Epidermal melanocyte (primary cell): ENCODE data around the gene CPNE1.
"Not testable (repeated sequence)": the region's sequence is repeated elsewhere in the genome, so short reads cannot be mapped to it uniquely, and the experiment has no call there.

ENCODE experiments used
- DNase-seq: peaks from one replicate; pipeline ENCODE4 v3.0.0; 2011; ENCODE audit warnings: low spot score; ENCODE audit not compliant: insufficient read length

CPNE1 gene

DNA sequence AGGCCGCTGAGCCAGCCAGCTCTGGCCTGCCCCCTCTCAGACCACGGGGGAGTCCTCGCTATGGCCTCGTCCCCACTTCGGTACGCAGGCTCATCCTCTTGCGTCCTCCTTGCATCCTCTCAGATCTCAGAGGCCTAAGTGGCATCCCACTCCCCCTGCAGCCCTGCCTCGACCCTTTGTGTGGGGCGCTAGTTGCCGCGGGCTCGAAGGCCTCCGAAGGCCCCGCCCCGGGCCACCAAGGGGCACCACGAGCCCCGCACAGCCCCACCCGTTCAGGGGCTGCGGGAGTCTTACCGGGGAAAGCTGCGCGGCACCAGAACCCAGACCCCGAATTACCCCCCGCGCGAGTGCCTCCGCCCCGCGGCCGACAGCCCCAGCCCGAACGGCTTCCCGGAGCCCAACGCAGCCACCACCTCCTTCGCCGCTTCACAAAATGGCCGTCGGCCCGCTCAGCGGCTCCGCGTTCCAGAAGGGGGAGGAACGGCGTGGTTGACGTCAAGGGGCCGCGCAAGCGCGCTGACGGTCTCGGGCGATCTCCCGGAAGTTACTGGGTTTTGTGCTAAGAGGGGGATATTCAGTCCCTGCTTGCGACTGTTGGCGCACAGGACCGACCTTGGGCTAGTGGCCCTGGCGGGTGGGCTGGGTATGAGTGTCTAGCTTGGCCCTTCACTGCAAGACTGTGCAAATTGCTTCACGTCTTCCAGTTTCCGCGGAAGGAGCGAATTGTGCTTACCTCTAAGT, at the start of gene CPNE1, which contains the start of gene RBM12:
Gene CPNE1, minus strand, starts transcription at position 435 of the 741 bp plus-strand sequence. CDS start 31,977 bp downstream, outside the sequence.
Gene RBM12, minus strand, starts transcription at position 435 of the 741 bp plus-strand sequence. CDS start 9,578 bp downstream, outside the sequence.
- peak; percentile 97 for DNase-seq

DNA sequence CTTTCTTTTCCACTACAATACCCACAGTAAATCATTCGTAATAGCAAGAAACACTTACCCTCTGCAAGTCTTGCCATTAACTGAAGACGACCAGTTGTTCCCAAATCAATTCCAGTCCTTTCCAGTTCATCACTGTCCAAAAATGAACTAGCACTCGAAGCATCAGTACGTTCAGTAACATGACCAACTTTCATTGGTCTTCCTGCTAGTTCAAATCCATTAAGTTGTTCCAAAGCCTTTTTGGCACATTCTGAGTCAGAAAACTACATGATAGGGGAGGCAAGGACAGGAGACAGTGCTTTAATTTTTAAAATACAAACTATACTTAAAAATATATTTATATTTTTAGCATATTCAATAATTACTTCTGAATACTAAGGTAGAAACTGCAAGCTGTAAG, 49.4 kb upstream of the CPNE1 start:
- no peak for DNase-seq

DNA sequence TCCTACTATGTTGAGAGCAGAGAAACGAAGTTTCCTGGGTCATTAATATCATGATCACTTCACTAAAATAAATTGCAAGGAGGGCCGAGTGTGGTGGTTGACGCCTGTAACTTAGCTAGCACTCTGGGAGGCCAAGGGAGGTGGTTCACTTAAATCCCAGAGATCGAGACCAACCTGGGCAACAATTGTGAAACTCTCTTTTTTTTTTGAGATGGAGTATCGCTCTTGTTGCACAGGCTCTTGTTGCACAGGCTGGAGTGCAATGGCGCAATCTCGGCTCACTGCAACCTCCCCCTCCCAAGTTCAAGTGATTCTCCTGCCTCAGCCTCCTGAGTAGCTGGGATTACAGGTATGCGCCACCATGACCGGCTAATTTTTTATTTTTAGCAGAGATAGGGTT, 48.4 kb upstream of the CPNE1 start:
- not testable (repeated sequence) for DNase-seq

DNA sequence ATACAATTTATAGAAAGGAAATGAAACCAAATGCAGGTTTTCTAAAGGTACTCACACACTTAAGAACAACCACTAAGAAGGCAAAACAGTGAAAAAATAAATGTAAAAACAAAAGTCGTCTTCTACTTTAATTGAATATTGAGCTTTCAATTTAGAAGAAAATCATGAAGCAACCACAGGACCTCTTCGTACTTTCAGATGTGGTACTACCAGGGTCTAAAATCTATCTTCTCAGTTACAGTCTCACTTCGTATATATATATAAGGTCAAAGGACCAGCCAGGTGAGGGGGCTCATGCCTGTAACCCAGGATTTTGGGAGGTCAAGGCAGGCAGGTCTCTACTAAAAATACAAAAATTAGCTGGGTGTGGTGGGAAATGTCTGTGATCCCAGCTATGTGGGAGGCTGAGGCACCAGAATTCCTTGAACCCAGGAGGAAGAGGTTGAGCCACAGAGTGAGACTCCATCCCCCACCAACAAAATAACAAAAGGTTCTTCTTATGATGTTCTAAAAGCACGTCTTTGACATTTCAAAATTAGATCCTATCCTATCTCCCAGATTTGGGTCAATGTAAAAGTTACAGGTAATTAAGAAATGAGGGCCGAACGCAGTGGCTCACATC, 47.0 kb upstream of the CPNE1 start:
- no peak for DNase-seq

DNA sequence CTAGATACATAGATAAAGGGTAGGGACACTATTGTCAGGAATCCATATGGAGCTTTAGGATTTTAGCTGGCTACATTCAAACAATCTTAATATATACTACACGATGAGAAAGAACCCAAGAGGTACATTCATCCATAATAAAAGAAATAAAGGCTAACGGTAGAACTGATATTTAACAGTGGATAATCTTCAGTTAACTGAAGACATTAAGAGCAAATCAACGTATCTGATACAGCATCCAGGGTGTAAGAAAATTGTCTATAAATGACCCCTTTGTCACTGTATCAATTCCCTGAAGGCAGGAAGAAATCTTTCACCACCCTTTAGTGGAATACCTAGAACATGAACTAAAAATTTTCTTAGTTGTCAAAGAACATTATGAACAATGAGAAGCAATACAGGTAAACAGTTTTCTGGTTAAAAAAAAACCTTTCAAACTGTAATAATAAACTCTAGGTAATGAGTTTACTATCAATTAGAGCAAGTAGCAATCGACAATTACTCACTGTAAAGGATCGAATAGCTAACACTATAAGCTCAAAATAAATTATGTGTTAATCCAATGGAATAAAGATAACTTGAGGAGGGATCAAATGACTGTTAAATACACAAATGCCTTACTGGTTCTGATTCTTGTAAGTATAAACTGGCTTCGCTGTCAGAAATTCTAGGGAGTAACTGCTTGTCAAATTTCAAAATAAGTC, 46.3 kb upstream of the CPNE1 start:
- no peak for DNase-seq

DNA sequence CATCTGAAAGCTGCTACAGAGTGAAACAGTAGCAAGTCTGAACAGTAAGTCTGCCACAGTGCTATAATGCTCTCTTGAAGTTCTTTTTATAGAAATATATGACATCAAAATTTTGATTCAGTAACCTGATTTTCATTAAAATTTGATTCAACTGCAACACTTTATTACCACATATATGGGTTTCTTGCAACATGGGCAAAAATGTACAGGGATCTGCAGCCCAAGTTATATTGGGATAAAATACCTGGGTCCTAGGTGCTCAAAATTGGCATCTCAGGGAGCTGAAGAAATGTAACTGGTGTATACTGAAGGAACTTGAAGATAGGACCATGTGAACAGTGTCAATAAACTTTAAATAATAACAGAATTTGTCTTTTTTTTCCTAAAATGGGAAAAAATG, 45.3 kb upstream of the CPNE1 start:
- no peak for DNase-seq

DNA sequence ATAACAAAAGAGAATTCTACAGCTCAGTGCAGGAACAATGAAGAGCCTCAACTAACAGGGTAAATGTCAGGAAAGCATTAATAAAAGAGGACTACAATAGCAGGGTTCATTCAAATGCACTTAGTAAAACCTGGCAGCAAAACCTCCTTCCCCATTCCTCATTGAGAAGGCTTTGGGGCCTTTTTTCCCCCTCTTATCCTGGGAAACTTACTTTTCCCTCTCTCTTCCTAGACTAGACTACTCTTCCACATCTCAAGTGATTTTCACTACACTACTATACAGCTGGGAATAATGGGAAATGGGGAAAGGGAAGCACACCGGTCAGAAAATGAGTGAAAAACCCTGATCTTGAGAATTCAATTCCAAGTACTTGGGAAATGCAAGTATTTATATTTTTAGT, 44.6 kb upstream of the CPNE1 start:
- no peak for DNase-seq

DNA sequence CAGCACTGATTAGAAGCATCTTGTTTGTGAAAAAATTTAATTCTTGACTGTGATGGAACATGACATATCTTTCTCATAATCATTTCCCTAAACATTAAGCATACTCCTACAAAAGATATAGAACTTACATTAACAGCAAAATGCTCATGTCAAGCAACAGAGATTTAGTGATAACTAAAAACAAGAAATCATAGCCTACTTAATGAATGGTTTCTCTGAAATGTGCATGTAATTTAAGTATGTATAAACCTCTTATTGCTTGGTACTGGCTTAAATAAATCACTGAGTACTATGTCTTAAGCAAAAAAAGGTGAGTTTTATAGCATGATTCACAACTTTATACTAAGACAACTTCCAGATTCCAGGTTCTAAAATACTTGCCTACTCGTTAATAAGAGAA, 43.8 kb upstream of the CPNE1 start:
- DNase-seq: no peak

DNA sequence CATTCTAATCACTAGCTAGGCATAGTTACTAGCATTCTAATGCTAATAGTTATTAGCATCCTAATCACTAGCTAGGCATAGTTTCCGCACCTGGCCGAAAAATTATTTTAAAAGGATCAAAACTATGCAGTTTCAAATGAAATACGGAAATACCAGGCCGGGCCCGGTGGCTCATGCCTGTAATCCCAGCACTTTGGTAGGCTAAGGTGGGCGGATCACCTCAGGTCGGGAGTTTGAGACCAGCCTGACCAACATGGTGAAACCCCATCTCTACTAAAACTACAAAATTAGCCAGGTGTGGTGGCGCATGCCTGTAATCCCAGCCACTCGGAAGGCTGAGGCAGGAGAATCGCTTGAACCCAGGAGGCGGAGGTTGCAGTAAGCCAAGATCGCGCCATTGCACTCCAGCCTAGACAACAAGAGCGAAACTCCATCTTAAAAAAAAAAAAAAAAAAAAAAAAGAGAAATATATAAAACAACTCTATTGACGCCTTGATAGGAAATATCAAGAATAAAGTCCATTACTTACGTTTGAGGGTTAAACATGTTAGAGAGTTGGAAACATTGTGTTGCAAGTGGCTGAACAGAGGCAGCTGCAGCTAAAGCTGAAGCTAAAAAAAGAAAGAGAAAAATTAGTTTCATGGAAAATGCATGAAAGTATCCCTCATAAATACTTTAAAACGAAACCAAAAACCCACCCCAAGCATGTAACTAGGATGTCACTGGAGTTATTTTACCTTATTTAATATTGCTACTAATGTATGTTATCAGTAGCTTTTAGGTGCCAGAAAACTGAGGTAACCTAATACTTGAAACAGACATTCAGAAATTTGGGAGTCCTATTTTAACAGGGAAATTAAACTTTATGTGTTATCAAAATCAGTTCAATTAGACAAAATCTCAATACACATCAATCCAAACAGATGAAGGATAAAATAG, 42.2 kb upstream of the CPNE1 start:
- not testable (repeated sequence) for DNase-seq

DNA sequence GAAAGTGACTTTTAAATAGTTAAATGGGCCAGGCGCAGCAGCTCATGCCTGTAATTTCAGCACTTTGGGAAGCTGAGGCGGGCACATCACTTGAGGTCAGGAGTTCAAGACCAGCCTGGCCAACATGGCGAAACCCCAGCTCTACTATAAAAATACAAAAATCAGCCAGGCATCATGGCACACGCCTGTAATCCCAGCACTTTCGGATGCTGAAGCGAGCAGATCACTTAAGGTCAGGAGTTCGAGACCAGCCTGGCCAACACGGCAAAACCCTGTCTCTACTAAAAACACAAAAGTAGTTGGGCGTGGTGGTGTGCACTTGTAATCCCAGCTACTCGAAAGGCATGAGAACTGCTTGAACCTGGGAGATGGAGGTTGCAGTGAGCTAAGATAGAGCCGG, 41.2 kb upstream of the CPNE1 start:
- not testable (repeated sequence) for DNase-seq

DNA sequence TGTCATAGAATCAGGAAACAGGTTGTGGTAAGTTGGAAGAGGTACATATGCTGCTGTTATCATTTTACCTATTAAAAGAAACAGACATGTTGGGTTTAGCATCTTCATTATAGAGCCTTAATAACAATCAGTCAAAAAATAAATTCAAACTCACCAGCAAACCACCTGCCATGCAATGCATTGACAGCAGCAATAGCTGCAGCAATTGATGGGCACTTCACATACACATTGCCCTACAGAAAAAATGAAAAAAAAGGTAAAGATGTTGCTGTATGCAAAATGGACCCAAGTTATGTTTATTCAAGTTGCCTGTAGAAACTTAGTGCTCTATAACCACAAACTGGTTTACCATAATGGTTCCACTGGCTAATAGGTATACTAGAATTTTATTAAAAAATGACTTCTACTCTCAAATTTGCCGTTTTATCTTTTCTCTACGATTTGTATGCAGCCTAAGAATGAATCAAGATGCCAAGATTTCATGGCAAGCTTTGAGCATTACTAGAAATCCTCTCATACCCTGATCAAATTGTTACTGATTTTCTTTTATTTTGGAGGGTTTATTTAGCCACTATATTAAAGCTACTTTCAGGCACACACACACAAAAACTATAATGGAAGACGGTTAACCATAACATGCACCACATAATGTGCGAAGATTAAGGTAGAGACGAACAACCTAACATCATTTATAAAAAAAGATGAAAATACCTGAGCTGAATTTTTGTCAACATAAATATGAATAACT, 40.0 kb upstream of the CPNE1 start:
- DNase-seq: no peak

DNA sequence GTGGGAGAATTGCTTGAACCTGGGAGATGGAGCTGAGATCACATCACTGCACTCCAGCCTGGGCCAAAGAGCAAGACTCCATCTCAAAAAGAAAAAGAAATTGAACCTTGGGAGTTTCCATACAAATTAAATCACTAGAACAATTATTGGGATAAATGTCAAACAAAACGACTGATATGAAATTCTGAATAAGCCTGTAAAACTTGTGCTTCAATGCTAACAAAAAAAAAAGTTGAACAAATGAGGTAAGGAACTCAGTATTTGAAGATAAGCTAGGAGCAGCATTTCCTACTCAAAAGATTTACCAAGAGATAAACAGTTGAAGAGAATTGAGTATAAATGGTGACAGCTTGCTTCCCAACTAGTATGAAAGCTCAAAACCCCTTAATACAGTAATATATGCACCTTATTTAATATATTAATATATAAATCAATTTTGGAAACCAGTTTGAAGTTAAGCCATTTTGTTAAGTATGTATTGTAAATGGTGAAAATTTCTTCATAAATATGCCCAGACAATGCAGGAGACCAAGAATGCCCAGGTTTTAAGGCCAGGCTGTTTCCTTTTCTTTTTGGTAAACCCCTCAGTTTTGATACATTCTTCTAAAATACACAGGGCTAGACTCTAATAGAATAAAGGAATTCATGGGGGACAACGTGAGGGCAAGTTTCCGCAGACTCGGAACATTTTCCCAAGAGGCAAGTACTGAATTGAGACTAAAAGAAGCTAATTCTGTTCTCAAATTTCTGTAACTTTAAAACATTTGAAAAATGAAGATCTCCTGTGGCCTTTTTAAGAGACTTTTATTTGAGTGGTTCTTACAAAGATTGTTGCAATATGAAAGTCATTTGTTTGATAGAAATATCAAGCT, 38.4 kb upstream of the CPNE1 start:
- no peak for DNase-seq

DNA sequence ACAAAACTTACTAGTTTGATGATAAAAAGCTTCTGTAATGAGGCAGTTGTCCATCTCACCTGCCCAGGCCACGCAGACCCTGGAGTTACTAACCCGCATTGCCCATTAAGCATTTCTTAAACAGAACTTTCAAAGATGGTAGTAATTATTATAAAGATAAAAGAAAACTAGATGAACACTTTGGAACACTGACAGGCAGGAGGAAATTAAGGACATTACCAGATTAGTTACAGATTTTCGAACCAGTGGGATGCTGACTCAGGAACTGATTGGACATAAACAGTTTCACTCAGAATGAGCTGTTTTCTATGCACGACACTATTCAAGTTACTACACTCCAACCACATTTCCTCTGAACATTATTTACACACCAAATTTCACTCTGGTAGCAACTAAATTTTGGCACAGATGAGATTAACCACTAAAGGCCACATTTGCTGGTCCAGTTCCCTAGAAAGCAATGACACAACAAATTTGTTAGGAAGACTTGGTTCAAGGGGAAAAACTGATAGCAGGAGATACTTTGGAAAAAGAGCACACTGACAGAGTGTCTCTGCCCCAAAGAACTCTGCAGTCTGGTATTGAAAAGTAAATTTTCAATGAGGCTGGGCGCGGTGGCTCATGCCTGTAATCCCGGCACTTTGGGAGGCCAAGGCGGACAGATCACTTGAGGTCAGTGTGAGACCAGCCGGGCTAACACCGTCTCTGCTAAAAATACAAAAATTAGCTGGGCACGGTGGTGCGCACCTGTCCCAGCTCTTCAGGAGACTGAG, 37.5 kb upstream of the CPNE1 start:
- no peak for DNase-seq

DNA sequence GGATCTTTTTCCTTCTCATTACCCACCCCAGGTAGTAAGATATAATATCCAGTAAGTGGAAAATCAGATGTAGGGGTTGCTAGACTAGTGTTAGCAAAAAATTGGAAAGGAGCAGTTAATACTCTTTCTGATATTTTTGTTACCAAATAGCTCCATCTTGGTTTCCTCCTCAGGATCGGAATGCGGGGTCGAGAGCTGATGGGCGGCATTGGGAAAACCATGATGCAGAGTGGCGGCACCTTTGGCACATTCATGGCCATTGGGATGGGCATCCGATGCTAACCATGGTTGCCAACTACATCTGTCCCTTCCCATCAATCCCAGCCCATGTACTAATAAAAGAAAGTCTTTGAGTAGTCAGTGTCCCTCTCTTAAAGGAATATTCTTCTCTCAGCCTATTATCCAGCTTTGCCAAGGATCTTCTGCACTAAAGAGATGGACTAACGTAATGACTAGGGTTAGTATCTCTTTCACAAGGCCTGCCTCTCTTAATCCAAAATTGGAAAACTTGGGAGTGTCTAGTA, 36.0 kb upstream of the CPNE1 start:
- DNase-seq: no peak

DNA sequence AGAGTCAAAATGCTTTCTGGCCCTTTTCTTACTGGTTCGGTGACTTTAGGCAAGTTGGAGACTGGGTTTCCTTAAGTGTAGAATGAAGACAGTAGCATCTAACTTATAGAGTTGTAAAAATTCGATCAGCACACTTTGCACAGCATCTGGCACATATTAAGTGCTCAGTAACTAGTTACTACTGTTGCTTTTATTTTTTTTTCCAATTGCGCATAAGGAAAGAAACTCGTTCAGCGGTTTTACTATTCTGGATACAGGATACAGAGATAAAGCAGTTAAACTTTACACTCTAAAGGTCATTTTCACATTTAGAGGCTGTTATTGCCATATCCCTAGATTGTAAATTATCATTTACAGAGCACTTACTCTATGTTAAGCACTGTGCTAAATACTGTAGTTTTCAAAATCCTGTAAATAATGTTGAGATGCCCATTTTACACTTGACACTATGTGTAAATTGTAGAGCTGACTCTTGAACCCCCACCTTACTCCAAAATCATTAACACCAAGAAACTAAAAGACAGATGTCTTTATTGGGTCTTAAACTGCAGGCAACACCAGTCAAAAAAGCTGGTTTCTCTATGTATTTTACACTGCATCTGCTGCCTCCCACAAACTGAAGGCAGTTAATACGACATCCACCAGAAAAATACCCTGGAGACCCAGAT, 35.4 kb upstream of the CPNE1 start:
- no peak for DNase-seq

DNA sequence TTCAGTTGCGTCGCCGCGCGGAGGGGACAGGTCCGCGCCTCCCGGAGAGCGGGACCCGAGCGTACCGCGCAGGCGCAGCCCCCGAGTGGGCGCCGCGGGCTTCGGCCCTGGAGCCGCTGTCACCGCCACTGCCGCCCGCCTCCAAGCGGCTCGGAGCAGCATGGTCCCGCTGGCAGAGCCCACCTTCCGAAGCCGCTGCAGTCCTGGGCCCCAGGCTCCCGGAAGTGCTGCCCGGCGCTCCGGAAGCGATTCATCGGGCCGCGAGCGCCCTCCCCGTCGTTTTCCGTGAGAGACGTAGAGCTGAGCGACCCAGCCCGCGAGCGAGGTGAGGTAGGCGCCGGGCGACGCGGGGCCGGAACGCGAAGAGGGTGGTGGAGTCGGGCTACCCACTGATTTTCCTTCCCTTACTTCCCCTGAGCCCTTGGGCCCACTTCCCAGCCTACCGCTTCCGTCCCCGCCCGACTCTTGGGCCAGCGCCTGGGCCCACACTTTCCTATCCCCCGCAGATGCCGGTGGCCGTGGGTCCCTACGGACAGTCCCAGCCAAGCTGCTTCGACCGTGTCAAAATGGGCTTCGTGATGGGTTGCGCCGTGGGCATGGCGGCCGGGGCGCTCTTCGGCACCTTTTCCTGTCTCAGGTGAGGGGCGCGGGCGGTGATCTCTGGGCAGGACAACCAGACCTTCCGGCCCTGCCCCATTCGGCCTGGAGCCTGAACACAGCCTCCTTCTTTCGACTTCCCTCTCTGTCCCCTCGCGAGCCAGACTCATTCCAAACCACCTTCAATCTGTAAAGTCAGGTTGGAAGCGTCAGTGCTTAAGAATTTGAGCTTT, 34.6 kb upstream of the CPNE1 start, which contains the start of the genes NFS1 and ROMO1:
Gene NFS1, minus strand, starts transcription at position 226 of the 830 bp plus-strand sequence. Its CDS starts 64 bp downstream, at position 162.
Gene ROMO1, plus strand, starts transcription at position 279 of the 830 bp plus-strand sequence. Its CDS starts 228 bp downstream, at position 507.
- DNase-seq: peak; percentile 92
